Type B pancreatic cell (in vitro differentiated cells): ENCODE data around the gene ZNF727. TPM values are rescaled to one million over a fixed set of nuclear protein-coding genes. Genes with fewer than 3 reads are reported as not detected.
"Not testable (repeated sequence)": the region's sequence is repeated elsewhere in the genome, so short reads cannot be mapped to it uniquely, and the experiment has no call there.

Source experiments
- DNase-seq: peaks from one replicate; pipeline ENCODE4 v3.0.0; 2021; ENCODE audit warnings: mixed read lengths; ENCODE audit not compliant: unreplicated experiment; ENCODE audit errors: extremely low spot score
- H3K27ac Mint-ChIP-seq: 2 replicates; pipeline ENCODE4 v1.8.0; 2021; ENCODE audit warnings: mild to moderate bottlenecking, mixed read lengths
- H3K27me3 Mint-ChIP-seq: 2 replicates; pipeline ENCODE4 v1.8.0; 2021; ENCODE audit warnings: mixed read lengths
- H3K36me3 Mint-ChIP-seq: 2 replicates; pipeline ENCODE4 v1.8.0; 2021; ENCODE audit warnings: mixed read lengths
- H3K4me1 Mint-ChIP-seq: one replicate; pipeline ENCODE4 v1.8.0; 2021; ENCODE audit warnings: mixed read lengths; ENCODE audit not compliant: unreplicated experiment
- H3K4me3 Mint-ChIP-seq: 2 replicates; pipeline ENCODE4 v1.8.0; 2021; ENCODE audit warnings: mild to moderate bottlenecking, mixed read lengths
- H3K9me3 Mint-ChIP-seq: 2 replicates; pipeline ENCODE4 v1.8.0; 2021; ENCODE audit warnings: mixed read lengths
- long read RNA-seq: library from polyadenylated mRNA; unstranded; transcript quantifications from one replicate; pipeline ENCODE4 v2.0.0, GENCODE V29; 2020
- total RNA-seq: library from RNA; stranded (reverse); gene quantifications from 2 replicates; pipeline ENCODE4 v1.2.1, GENCODE V29; 2021; ENCODE audit warnings: low replicate concordance
- TF ChIP-seq, protein P1 (sequence below): fragments of 200-600 bp; sonication (generic); conservative IDR thresholded peaks from 2 replicates; pipeline ENCODE4 v1.5.0; 2021; ENCODE audit warnings: antibody characterized with exemption, mild to moderate bottlenecking

ZNF727 gene
- not detected in 2 replicates for total RNA-seq
- long read RNA-seq = 0 reads

DNA sequence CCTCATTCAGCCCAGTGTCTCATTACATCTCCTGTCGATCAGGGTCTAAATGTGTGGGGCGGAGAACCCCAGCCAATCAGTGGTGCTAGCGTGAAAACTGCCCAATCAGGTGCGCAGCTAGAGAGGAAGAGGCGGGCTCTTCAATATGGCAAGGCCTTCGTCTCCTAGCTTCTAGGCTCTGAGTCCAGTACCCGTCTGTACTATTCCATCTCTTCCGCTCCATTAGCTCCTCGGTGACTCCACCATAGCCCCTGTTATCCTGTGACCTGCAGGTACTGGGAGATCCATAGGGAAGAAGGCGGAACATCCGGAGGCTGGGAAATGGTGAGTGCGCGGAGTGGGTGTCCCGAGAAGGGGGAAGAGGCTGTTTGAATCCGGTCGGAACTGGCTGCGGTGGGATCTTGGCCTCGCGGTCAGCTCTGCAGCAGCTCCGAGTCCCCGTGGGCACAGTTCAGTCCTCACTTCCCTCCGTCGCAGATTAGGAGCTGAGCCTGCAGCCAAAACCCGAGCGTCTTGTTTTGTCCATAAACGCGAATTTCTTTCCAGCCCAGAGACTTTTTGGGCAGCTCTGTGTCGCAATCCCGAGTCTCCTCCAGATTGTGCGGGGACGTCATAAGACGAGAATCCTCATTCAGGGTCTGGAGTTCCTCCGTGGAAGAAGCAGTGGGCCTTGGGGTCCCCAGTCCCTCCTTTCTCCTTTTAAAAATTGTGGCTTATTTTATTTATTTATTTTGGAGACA, at the start of gene ZNF727:
Gene ZNF727, plus strand, starts transcription at position 134 of the 740 bp plus-strand sequence. Its CDS starts 188 bp downstream, at position 322.
- Mint-ChIP-seq H3K4me1 (no peaks in the 10 kb centered on the region), H3K9me3 (peaks cover 14% of the 10 kb centered on the region), H3K27ac (no peak within 1 kb of the TSS), H3K27me3 (no peaks in the 10 kb centered on the region), H3K4me3 (no peak within 1 kb of the TSS), H3K36me3 (no peaks in the 10 kb centered on the region)
- no peak for DNase-seq
- TF ChIP-seq, protein P1, sequence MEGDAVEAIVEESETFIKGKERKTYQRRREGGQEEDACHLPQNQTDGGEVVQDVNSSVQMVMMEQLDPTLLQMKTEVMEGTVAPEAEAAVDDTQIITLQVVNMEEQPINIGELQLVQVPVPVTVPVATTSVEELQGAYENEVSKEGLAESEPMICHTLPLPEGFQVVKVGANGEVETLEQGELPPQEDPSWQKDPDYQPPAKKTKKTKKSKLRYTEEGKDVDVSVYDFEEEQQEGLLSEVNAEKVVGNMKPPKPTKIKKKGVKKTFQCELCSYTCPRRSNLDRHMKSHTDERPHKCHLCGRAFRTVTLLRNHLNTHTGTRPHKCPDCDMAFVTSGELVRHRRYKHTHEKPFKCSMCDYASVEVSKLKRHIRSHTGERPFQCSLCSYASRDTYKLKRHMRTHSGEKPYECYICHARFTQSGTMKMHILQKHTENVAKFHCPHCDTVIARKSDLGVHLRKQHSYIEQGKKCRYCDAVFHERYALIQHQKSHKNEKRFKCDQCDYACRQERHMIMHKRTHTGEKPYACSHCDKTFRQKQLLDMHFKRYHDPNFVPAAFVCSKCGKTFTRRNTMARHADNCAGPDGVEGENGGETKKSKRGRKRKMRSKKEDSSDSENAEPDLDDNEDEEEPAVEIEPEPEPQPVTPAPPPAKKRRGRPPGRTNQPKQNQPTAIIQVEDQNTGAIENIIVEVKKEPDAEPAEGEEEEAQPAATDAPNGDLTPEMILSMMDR = no peak

- Mint-ChIP-seq H3K4me1 (no peaks in the 10 kb centered on the region), H3K9me3 (no peaks in the 10 kb centered on the region), H3K27me3 (no peaks in the 10 kb centered on the region), H3K27ac (no peak within 1 kb of the TSS), H3K36me3 (no peaks in the 10 kb centered on the region), H3K4me3 (no peak within 1 kb of the TSS)
- TF ChIP-seq, protein P1 = no peak
- no peak for DNase-seq
Measured at GRCh38 chr7:63998549-63998948, 46.7 kb upstream of the ZNF727 start, which contains the start of gene ZNF722. TSS of gene ZNF722 (plus strand) at chr7:63998849. CDS start at chr7:63998962, 113 bp downstream.

DNA sequence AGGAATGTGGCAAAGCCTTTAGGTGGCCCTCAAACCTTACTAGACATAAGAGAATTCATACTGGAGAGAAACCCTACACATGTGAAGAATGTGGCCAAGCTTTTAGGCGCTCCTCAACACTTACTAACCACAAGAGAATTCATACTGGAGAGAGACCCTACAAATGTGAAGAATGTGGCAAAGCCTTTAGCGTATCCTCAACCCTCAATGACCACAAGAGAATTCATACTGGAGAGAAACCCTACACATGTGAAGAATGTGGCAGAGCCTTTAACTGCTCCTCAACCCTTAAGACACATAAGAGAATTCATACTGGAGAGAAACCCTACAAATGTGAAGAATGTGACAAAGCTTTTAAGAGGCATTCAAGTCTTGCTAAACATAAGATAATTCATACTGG, 29.7 kb upstream of the ZNF727 start:
- H3K4me1 Mint-ChIP-seq, DNase-seq, H3K4me3 Mint-ChIP-seq, H3K27me3 Mint-ChIP-seq, H3K27ac Mint-ChIP-seq, H3K36me3 Mint-ChIP-seq: not testable (repeated sequence)
- H3K9me3 Mint-ChIP-seq = peaks cover 16% of the 10 kb centered on the region

GRCh38 chr7:64035388-64035787, 9.8 kb upstream of the ZNF727 start:
- Mint-ChIP-seq H3K36me3 (no peaks in the 10 kb centered on the region), H3K27me3 (no peaks in the 10 kb centered on the region), H3K4me1 (no peaks in the 10 kb centered on the region), H3K27ac (no peak overlapping the region), H3K9me3 (peaks cover 10% of the 10 kb centered on the region), H3K4me3 (no peak overlapping the region)
- TF ChIP-seq, protein P1 = no peak
- DNase-seq = no peak

- no peak overlapping the region for H3K27ac Mint-ChIP-seq
- peaks cover 10% of the 10 kb centered on the region for H3K9me3 Mint-ChIP-seq
- H3K36me3 Mint-ChIP-seq = no peaks in the 10 kb centered on the region
- no peaks in the 10 kb centered on the region for H3K4me1 Mint-ChIP-seq
- H3K27me3 Mint-ChIP-seq = no peaks in the 10 kb centered on the region
- DNase-seq = no peak
- TF ChIP-seq, protein P1 = no peak
- no peak overlapping the region for H3K4me3 Mint-ChIP-seq
Measured at GRCh38 chr7:64037095-64037494, 8.1 kb upstream of the ZNF727 start.

GRCh38 chr7:64046041-64046389, 781 bp downstream of the ZNF727 start:
- no peak overlapping the region for H3K4me3 Mint-ChIP-seq
- DNase-seq = no peak
- no peaks in the 10 kb centered on the region for H3K27me3 Mint-ChIP-seq
- H3K9me3 Mint-ChIP-seq = peaks cover 14% of the 10 kb centered on the region
- H3K4me1 Mint-ChIP-seq = no peaks in the 10 kb centered on the region
- TF ChIP-seq, protein P1 = no peak
- H3K27ac Mint-ChIP-seq = no peak overlapping the region
- H3K36me3 Mint-ChIP-seq = no peaks in the 10 kb centered on the region

- not testable (repeated sequence) for H3K4me1 Mint-ChIP-seq, H3K27me3 Mint-ChIP-seq, H3K4me3 Mint-ChIP-seq, H3K36me3 Mint-ChIP-seq, H3K27ac Mint-ChIP-seq, DNase-seq
- H3K9me3 Mint-ChIP-seq = peaks cover 25% of the 10 kb centered on the region
Measured at GRCh38 chr7:64077837-64078698, 32.8 kb downstream of the ZNF727 start.
